Loucy (cell line): ENCODE results near the gene AIF1L.

Source experiments
- H2AFZ ChIP-seq: fragments of 200-600 bp; sonication (generic); 2 replicates; pipeline ENCODE4 v1.6.0; 2016; ENCODE audit warnings: antibody characterized with exemption, mild to moderate bottlenecking, low read length, moderate library complexity
- H3F3A ChIP-seq: fragments of 200-600 bp; 2 replicates; pipeline ENCODE4 v1.6.0; 2016; ENCODE audit warnings: antibody characterized with exemption, low read depth, mild to moderate bottlenecking
- H3K27me3 ChIP-seq: fragments of 200-600 bp; sonication (generic); 2 replicates; pipeline ENCODE4 v1.6.1; 2014; ENCODE audit warnings: low read length, mild to moderate bottlenecking; ENCODE audit not compliant: insufficient read depth, poor library complexity, severe bottlenecking
- H3K36me3 ChIP-seq: fragments of 200-600 bp; sonication (generic); 2 replicates; pipeline ENCODE4 v1.6.1; 2016; ENCODE audit warnings: low read length; ENCODE audit not compliant: insufficient read depth
- H3K4me1 ChIP-seq: fragments of 200-600 bp; sonication (generic); 2 replicates; pipeline ENCODE4 v1.5.1; 2014; ENCODE audit warnings: low read length, mild to moderate bottlenecking; ENCODE audit not compliant: insufficient read depth, poor library complexity, severe bottlenecking
- H3K4me2 ChIP-seq: fragments of 200-600 bp; sonication (generic); 2 replicates; pipeline ENCODE4 v1.6.0; 2014; ENCODE audit warnings: antibody characterized with exemption, low read length, low read depth, mild to moderate bottlenecking; ENCODE audit not compliant: poor library complexity, severe bottlenecking
- H3K4me3 ChIP-seq: fragments of 200-600 bp; sonication (generic); 2 replicates; pipeline ENCODE4 v1.5.1; 2014; ENCODE audit warnings: low read length, mild to moderate bottlenecking, mixed read lengths; ENCODE audit not compliant: poor library complexity, severe bottlenecking
- H3K79me2 ChIP-seq: fragments of 200-600 bp; sonication (generic); 2 replicates; pipeline ENCODE4 v1.6.1; 2014; ENCODE audit warnings: low read length; ENCODE audit not compliant: insufficient read depth
- H3K9ac ChIP-seq: fragments of 200-600 bp; sonication (generic); 2 replicates; pipeline ENCODE4 v1.6.0; 2014; ENCODE audit warnings: mild to moderate bottlenecking, low read depth, low read length, moderate library complexity; ENCODE audit not compliant: poor library complexity, severe bottlenecking
- H3K9me2 ChIP-seq: fragments of 200-600 bp; sonication (generic); replicated peaks from 2 replicates; pipeline ENCODE4 v1.6.1; 2016; ENCODE audit warnings: low read depth, low read length, mixed read lengths
- H3K9me3 ChIP-seq: fragments of 200-600 bp; sonication (generic); 2 replicates; pipeline ENCODE4 v1.6.1; 2014; ENCODE audit warnings: mild to moderate bottlenecking, antibody characterized with exemption, low read length, low read depth; ENCODE audit not compliant: insufficient read depth
- H4K20me1 ChIP-seq: fragments of 200-600 bp; sonication (generic); 2 replicates; pipeline ENCODE4 v1.6.0; 2014; ENCODE audit warnings: antibody characterized with exemption, low read length, mild to moderate bottlenecking; ENCODE audit not compliant: insufficient read depth, poor library complexity, severe bottlenecking
- EZH2phosphoT487 ChIP-seq: fragments of 200-600 bp; IDR thresholded peaks from 2 replicates; pipeline ENCODE4 v1.6.1; 2018; ENCODE audit warnings: antibody characterized with exemption, mild to moderate bottlenecking, moderate library complexity, borderline replicate concordance
- TF ChIP-seq, protein P1 (sequence below): fragments of 200-600 bp; sonication (generic); conservative IDR thresholded peaks from 2 replicates; pipeline ENCODE4 v1.5.1; 2014; ENCODE audit warnings: mild to moderate bottlenecking, antibody characterized with exemption, low read length

AIF1L gene

DNA sequence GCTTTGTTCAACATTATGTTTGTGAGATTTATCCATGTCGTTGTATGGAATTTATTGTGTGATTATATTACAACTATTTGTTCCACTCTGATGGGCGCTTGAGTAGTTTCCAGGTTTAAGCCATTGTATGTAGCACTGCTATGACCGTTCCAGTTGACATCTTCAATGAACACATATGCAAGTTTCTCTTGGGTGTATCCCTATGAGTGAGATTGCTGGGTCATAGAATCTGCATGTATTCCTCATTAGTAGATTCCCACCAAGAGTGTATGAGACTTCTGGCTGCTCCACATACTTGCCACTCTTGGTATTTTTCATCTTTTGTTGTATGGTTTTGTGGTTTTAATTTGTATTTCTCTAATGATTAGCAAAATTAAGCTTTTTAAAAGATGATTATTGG lies 51.9 kb downstream of the AIF1L start:
- peaks cover 69% of the 10 kb centered on the region; the same call in 1 of the 2 replicates for H3K36me3 ChIP-seq
- no peaks in the 10 kb centered on the region for H3K4me1 ChIP-seq
- H3K4me3 ChIP-seq, result no peak overlapping the region
- H3K9me3 ChIP-seq, result no peaks in the 10 kb centered on the region
- H3K9me2 ChIP-seq, result no peaks in the 10 kb centered on the region
- H3F3A ChIP-seq, result no peaks in the 10 kb centered on the region
- no peaks in the 10 kb centered on the region for H3K27me3 ChIP-seq
- no peaks in the 10 kb centered on the region for H3K79me2 ChIP-seq
- no peaks in the 10 kb centered on the region for H4K20me1 ChIP-seq
- TF ChIP-seq, protein P1, sequence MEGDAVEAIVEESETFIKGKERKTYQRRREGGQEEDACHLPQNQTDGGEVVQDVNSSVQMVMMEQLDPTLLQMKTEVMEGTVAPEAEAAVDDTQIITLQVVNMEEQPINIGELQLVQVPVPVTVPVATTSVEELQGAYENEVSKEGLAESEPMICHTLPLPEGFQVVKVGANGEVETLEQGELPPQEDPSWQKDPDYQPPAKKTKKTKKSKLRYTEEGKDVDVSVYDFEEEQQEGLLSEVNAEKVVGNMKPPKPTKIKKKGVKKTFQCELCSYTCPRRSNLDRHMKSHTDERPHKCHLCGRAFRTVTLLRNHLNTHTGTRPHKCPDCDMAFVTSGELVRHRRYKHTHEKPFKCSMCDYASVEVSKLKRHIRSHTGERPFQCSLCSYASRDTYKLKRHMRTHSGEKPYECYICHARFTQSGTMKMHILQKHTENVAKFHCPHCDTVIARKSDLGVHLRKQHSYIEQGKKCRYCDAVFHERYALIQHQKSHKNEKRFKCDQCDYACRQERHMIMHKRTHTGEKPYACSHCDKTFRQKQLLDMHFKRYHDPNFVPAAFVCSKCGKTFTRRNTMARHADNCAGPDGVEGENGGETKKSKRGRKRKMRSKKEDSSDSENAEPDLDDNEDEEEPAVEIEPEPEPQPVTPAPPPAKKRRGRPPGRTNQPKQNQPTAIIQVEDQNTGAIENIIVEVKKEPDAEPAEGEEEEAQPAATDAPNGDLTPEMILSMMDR, result no peak
- no peak for TF ChIP-seq EZH2phosphoT487
- H3K9ac ChIP-seq, result no peak overlapping the region
- no peak overlapping the region for H2AFZ ChIP-seq
- H3K4me2 ChIP-seq, result no peak overlapping the region

GRCh38 chr9:131148966-131149687 lies 52.8 kb downstream of the AIF1L start:
- Histone ChIP-seq H3K4me1 (no peaks in the 10 kb centered on the region), H3K9me2 (no peaks in the 10 kb centered on the region), H4K20me1 (no peaks in the 10 kb centered on the region), H3K27me3 (no peaks in the 10 kb centered on the region), H2AFZ (no peak overlapping the region), H3K4me3 (no peak overlapping the region), H3F3A (no peaks in the 10 kb centered on the region), H3K9me3 (no peaks in the 10 kb centered on the region), H3K79me2 (no peaks in the 10 kb centered on the region), H3K4me2 (no peak overlapping the region), H3K9ac (no peak overlapping the region), H3K36me3 (peaks cover 70% of the 10 kb centered on the region; the same call in 1 of the 2 replicates)
- TF ChIP-seq, protein P1, result no peak
- no peak for TF ChIP-seq EZH2phosphoT487

- H3K4me2 ChIP-seq, result no peak overlapping the region
- TF ChIP-seq EZH2phosphoT487, result no peak
- TF ChIP-seq, protein P1, result no peak
- no peaks in the 10 kb centered on the region for H3K9me2 ChIP-seq
- H3K36me3 ChIP-seq, result peaks cover 64% of the 10 kb centered on the region; the same call in 1 of the 2 replicates
- H3K9ac ChIP-seq, result no peak overlapping the region
- H3K4me1 ChIP-seq, result no peaks in the 10 kb centered on the region
- no peaks in the 10 kb centered on the region for H3K79me2 ChIP-seq
- no peaks in the 10 kb centered on the region for H3K9me3 ChIP-seq
- no peak overlapping the region for H3K4me3 ChIP-seq
- no peaks in the 10 kb centered on the region for H3F3A ChIP-seq
- H4K20me1 ChIP-seq, result no peaks in the 10 kb centered on the region
- H3K27me3 ChIP-seq, result no peaks in the 10 kb centered on the region
- H2AFZ ChIP-seq, result no peak overlapping the region
Measured at GRCh38 chr9:131149688-131150053, 53.3 kb downstream of the AIF1L start.
